IMR-90 (cell line): ENCODE measurements around the gene POMGNT2. TPM values are rescaled to one million over a fixed set of nuclear protein-coding genes. Genes with fewer than 3 reads are reported as not detected.

Source experiments
- ATAC-seq: fragments of 200-7000 bp; cut with Tn5 transposase; 2 replicates; pipeline ENCODE4 v1.9.1; 2020; ENCODE audit warnings: low read depth, mild to moderate bottlenecking, moderate library complexity
- BruUV-seq: library from RNA; stranded (reverse); fragments of 400-500 nt; replicated peaks from 2 replicates; lab custom pipeline; 2021; lab: Mats Ljungman, UMichigan
- CTCF ChIA-PET: fragments of 300-600 bp; formaldehyde crosslinking; extraction: SDS; loops from one replicate; lab custom pipeline; 2021; ENCODE audit warnings: antibody characterized with exemption; lab: Yijun Ruan, JAX
- POLR2A ChIA-PET: fragments of 300-600 bp; sonication (Branson Sonifier 250); formaldehyde crosslinking; loops from one replicate; lab custom pipeline; 2022; ENCODE audit warnings: antibody characterized with exemption; ENCODE audit not compliant: unreplicated experiment; lab: Charles Lee
- DNase-seq: peaks from one replicate; pipeline ENCODE4 v3.0.0; 2013
- H2AFZ ChIP-seq: replicated peaks from 2 replicates; pipeline ENCODE3; 2013; ENCODE audit warnings: low read length, mild to moderate bottlenecking; ENCODE audit not compliant: poor library complexity
- H2AK5ac ChIP-seq: 2 replicates; pipeline ENCODE4 v1.6.1; 2013; ENCODE audit warnings: low read depth, low read length, inconsistent platforms
- H2AK9ac ChIP-seq: replicated peaks from 2 replicates; pipeline ENCODE3; 2013; ENCODE audit warnings: mild to moderate bottlenecking, low read depth, low read length, moderate library complexity; ENCODE audit not compliant: poor library complexity
- H2BK120ac ChIP-seq: 2 replicates; pipeline ENCODE4 v1.6.1; 2013; ENCODE audit warnings: low read depth, low read length, inconsistent platforms
- H2BK15ac ChIP-seq: 3 replicates; pipeline ENCODE4 v1.6.1; 2013; ENCODE audit warnings: low read depth, low read length, inconsistent platforms
- H2BK20ac ChIP-seq: 2 replicates; pipeline ENCODE4 v1.6.1; 2013; ENCODE audit warnings: low read depth, mild to moderate bottlenecking, inconsistent platforms, low read length, moderate library complexity
- H2BK5ac ChIP-seq: 2 replicates; pipeline ENCODE4 v1.6.1; 2013; ENCODE audit warnings: mild to moderate bottlenecking, low read depth, low read length, inconsistent platforms; ENCODE audit not compliant: poor library complexity, severe bottlenecking
- H3K14ac ChIP-seq: replicated peaks from 2 replicates; pipeline ENCODE4 v1.6.1; 2013; ENCODE audit warnings: low read depth, low read length, inconsistent platforms
- H3K18ac ChIP-seq: 2 replicates; pipeline ENCODE4 v1.6.1; 2013; ENCODE audit warnings: low read depth, low read length, control low read depth
- H3K23ac ChIP-seq: 2 replicates; pipeline ENCODE4 v1.6.1; 2013; ENCODE audit warnings: low read depth, low read length, inconsistent platforms
- H3K27ac ChIP-seq: 2 replicates; pipeline ENCODE4 v1.5.1; 2013; ENCODE audit warnings: mild to moderate bottlenecking, control low read depth, low read length; ENCODE audit not compliant: insufficient read depth
- H3K27me3 ChIP-seq: 2 replicates; pipeline ENCODE4 v1.6.1; 2013; ENCODE audit warnings: low read length; ENCODE audit not compliant: control insufficient read depth, insufficient read depth
- H3K36me3 ChIP-seq: 2 replicates; pipeline ENCODE4 v1.6.1; 2013; ENCODE audit warnings: low read length, mixed read lengths; ENCODE audit not compliant: control insufficient read depth, insufficient read depth
- H3K4ac ChIP-seq: 2 replicates; pipeline ENCODE4 v1.6.1; 2013; ENCODE audit warnings: low read depth, low read length, inconsistent platforms
- H3K4me1 ChIP-seq: 2 replicates; pipeline ENCODE4 v1.6.1; 2013; ENCODE audit warnings: low read length, mixed read lengths; ENCODE audit not compliant: control insufficient read depth, insufficient read depth
- H3K4me2 ChIP-seq: 2 replicates; pipeline ENCODE4 v1.6.1; 2013; ENCODE audit warnings: low read depth, mild to moderate bottlenecking, control low read depth, low read length, moderate library complexity
- H3K4me3 ChIP-seq: 2 replicates; pipeline ENCODE4 v1.5.1; 2013; ENCODE audit warnings: low read depth, mild to moderate bottlenecking, control low read depth, low read length, moderate library complexity; ENCODE audit not compliant: insufficient read depth
- H3K56ac ChIP-seq: 2 replicates; pipeline ENCODE4 v1.6.1; 2013; ENCODE audit warnings: low read length, inconsistent platforms; ENCODE audit not compliant: insufficient read depth; ENCODE audit errors: extremely low read depth
- H3K79me1 ChIP-seq, 2 experiments: 2 replicates each; pipeline ENCODE4 v1.6.1; 2013; ENCODE audit warnings: low read length in 2 of 2, inconsistent platforms in 1 of 2, low read depth in 1 of 2
- H3K9ac ChIP-seq: 2 replicates; pipeline ENCODE4 v1.6.1; 2013; ENCODE audit warnings: low read depth, low read length, control low read depth
- H3K9me1 ChIP-seq: 2 replicates; pipeline ENCODE4 v1.6.1; 2013; ENCODE audit warnings: low read length, inconsistent platforms; ENCODE audit not compliant: insufficient read depth
- H3K9me3 ChIP-seq: 2 replicates; pipeline ENCODE4 v1.6.1; 2013; ENCODE audit warnings: low read length; ENCODE audit not compliant: control insufficient read depth, insufficient read depth
- H4K20me1 ChIP-seq: 2 replicates; pipeline ENCODE4 v1.6.1; 2013; ENCODE audit warnings: low read length, inconsistent platforms; ENCODE audit not compliant: insufficient read depth
- H4K5ac ChIP-seq: 2 replicates; pipeline ENCODE4 v1.6.1; 2013; ENCODE audit warnings: mild to moderate bottlenecking, low read depth, low read length, control low read depth
- H4K8ac ChIP-seq, 2 experiments: 2 replicates each; pipeline ENCODE4 v1.6.1; 2013; ENCODE audit warnings: low read depth in 2 of 2, low read length in 2 of 2, control low read depth in 1 of 2, inconsistent platforms in 1 of 2
- H4K91ac ChIP-seq: 2 replicates; pipeline ENCODE4 v1.6.1; 2013; ENCODE audit warnings: low read depth, low read length, inconsistent platforms; ENCODE audit not compliant: insufficient read depth
- RAD21 ChIP-seq: IDR thresholded peaks from 2 replicates; pipeline ENCODE4 v1.6.1; 2012; ENCODE audit warnings: low read length, improper control_type of control experiment
- SMC3 ChIP-seq: fragments of 150-350 bp; IDR thresholded peaks from 2 replicates; pipeline ENCODE4 v1.6.1; 2016; ENCODE audit warnings: low read depth, mild to moderate bottlenecking, antibody characterized with exemption, low read length, moderate library complexity
- WGBS, 2 experiments: methylation state at CpG; one replicate each; pipeline versions ENCODE4 v1.1.5 to v1.1.7; 2013; ENCODE audit warnings: missing lambda C conversion rate in 2 of 2; ENCODE audit not compliant: insufficient read length in 1 of 2; ENCODE audit errors: extremely low coverage in 2 of 2; 5-methylcytosine and 5-hydroxymethylcytosine counted together
- dilution Hi-C: fragments of 300-500 bp; cut with HindIII; formaldehyde crosslinking; loops from one replicate; pipeline ENCODE4 v1.14.3; 2018; ENCODE audit warnings: low sequenced_read_pairs; ENCODE audit not compliant: unreplicated experiment
- in situ Hi-C: fragments of 300-500 bp; cut with MboI; formaldehyde crosslinking; loops from 3 replicates; pipeline ENCODE4 v1.14.3; 2019; ENCODE audit warnings: low sequenced_read_pairs, inconsistent platforms, mixed read lengths
- intact Hi-C: fragments of 100-400 bp; cut with micrococcal nuclease; formaldehyde crosslinking; loops from 2 replicates; pipeline ENCODE4 v1.10.0; 2022
- polyA plus RNA-seq, 3 experiments: library from polyadenylated mRNA; depleted of rRNA; stranded (reverse); fragments of >200 nt; gene quantifications; 2 replicates each; pipeline ENCODE4 v1.2.3, GENCODE V29; 2012; ENCODE audit warnings: low replicate concordance in 1 of 3
- total RNA-seq: library from RNA; depleted of rRNA; stranded (reverse); fragments of >200 nt; gene quantifications from 2 replicates; pipeline ENCODE4 v1.2.3, GENCODE V29; 2012
- TF ChIP-seq, protein P1 (sequence below): fragments of 150-350 bp; IDR thresholded peaks from 2 replicates; pipeline ENCODE4 v1.6.1; 2017; ENCODE audit warnings: mild to moderate bottlenecking, antibody characterized with exemption, low read length, low read depth

POMGNT2 gene
- total and polyA plus RNA-seq, 2 of the 4 experiments (the other 2 are of a cell fraction) = 7.5 to 16.2 TPM

GRCh38 chr3:43061101-43061895, 44.6 kb downstream of the POMGNT2 start:
- no peak overlapping the region for H2AK5ac ChIP-seq
- ChIA-PET POLR2A (no interaction called here), CTCF (no interaction called here)
- H3K9ac ChIP-seq = no peak overlapping the region
- DNase-seq = no peak
- no peak overlapping the region for H2AK9ac ChIP-seq
- ATAC-seq = no peak
- H2AFZ ChIP-seq = no peak overlapping the region
- H3K4ac ChIP-seq = no peak overlapping the region
- no TSS peak for BruUV-seq
- no peaks in the 10 kb centered on the region for H3K36me3 ChIP-seq
- no peak overlapping the region for H4K5ac ChIP-seq
- no peaks in the 10 kb centered on the region for H4K20me1 ChIP-seq
- no peak overlapping the region for H4K8ac ChIP-seq
- no peak overlapping the region for H3K4me2 ChIP-seq
- H2BK20ac ChIP-seq = no peak overlapping the region
- no peaks in the 10 kb centered on the region for H3K9me1 ChIP-seq
- no peaks in the 10 kb centered on the region for H3K79me1 ChIP-seq
- WGBS, 2 experiments = no CpG with 5 or more reads among the region's 8 CpGs
- H2BK15ac ChIP-seq = no peak overlapping the region
- intact Hi-C loops = no loop called here
- H3K14ac ChIP-seq = no peak overlapping the region
- H3K9me3 ChIP-seq = no peaks in the 10 kb centered on the region
- no peak overlapping the region for H3K18ac ChIP-seq
- TF ChIP-seq SMC3 (no peak), RAD21 (no peak)
- TF ChIP-seq, protein P1, sequence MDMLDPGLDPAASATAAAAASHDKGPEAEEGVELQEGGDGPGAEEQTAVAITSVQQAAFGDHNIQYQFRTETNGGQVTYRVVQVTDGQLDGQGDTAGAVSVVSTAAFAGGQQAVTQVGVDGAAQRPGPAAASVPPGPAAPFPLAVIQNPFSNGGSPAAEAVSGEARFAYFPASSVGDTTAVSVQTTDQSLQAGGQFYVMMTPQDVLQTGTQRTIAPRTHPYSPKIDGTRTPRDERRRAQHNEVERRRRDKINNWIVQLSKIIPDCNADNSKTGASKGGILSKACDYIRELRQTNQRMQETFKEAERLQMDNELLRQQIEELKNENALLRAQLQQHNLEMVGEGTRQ = no peak
- H3K4me3 ChIP-seq = no peak overlapping the region
- in situ Hi-C loops = no loop called here
- H3K4me1 ChIP-seq = no peaks in the 10 kb centered on the region
- dilution Hi-C loops = no loop called here
- H3K27ac ChIP-seq = no peak overlapping the region
- no peak overlapping the region for H4K91ac ChIP-seq
- no peak overlapping the region for H2BK5ac ChIP-seq
- H3K56ac ChIP-seq = no peak overlapping the region
- H2BK120ac ChIP-seq = no peak overlapping the region
- no peak overlapping the region for H3K23ac ChIP-seq
- peaks cover 3% of the 10 kb centered on the region; the same call in 1 of the 2 replicates for H3K27me3 ChIP-seq
